HG03432 (cell line): Measurements from ENCODE around the gene VAMP2.
"Not testable (repeated sequence)": the region's sequence is repeated elsewhere in the genome, so short reads cannot be mapped to it uniquely, and the experiment has no call there.

ENCODE experiments used
- ATAC-seq: cut with Tn5 transposase; IDR thresholded peaks from one replicate; pipeline ENCODE4 v1.9.1; 2021; ENCODE audit warnings: mild to moderate bottlenecking, moderate library complexity; ENCODE audit not compliant: unreplicated experiment

The VAMP2 gene

DNA sequence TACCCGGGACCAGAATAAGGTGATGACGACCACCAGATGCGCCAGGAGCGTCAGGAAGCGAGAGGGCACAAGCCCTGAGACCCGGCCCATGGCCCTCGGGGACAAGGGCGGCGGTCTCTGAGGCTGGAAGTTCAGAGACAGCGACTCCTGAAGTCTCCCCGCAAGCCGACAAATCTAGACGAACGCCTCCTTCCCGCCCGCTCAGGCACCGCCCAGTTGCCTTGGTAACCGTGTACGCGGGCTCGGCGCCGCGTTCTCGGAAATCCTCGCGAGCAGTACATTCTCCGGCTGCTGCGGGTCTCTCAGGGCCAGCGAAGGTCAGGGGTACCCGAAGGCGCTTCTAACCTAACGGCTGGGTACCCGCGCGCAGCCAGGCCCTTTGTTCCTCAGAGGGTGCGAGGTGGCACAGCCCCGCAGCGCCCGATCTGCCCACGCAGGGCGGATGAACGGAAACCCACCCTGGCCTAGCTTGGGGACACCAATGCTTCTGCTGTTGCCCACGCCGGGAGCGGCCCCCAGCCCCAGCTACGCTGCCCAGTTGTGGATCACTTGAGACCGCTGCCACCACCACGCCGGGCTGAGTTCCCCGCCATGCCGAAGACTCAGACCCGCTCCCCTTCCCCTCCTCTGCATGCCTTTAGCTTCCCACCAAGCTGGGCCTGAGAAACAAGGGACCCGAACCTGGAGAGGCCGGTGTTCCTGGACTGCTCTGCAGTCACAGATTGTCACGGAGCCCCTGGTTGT lies 13.6 kb upstream of the VAMP2 start, which contains the start of gene TMEM107:
TMEM107 (minus strand) TSS at position 184 of the 744 bp plus-strand sequence; CDS start at position 90, 94 bp downstream.
- ATAC-seq, result peak; percentile 41

DNA sequence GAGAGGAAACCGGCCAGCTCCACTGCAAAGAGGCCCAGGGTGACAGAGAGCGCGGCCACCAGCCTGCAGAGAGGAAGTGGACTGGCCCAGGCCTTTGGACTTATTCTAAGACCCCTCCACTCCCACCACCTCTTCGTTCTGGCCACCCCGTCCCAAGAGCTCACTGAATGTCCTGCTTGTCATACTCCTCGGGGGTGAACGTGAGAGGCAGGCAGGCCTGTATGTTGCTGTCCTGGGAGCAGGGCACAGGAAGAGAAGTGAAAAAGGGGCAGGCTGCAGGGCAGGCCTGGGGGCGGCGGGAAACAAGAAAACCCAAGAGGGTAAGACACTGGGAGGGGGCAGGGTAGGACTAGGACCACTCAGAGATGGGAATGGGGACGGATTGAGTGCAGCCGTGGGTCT lies 13.0 kb upstream of the VAMP2 start:
- peak; percentile 7 for ATAC-seq

DNA sequence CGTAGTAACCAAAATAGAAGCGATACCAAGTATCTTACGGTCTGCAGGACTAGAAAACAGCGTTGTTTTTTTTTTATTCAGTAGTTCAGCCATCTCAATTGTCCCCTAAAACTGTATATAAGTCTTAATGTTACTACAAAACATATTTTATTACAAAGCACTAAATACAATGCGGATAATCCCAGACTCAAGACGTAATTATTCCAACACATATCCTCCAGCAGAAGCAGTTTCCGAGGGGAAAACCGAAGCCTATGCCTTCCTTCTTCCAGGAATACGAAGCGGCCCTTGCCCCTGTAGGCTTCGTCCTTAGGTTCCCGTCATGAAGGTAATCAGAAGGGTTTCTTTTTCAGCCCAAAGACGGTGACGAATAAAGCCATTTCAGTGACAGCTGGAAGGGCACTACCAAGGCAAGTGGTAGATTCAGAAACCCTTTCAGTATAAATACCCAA lies 11.1 kb upstream of the VAMP2 start:
- ATAC-seq, result no peak

DNA sequence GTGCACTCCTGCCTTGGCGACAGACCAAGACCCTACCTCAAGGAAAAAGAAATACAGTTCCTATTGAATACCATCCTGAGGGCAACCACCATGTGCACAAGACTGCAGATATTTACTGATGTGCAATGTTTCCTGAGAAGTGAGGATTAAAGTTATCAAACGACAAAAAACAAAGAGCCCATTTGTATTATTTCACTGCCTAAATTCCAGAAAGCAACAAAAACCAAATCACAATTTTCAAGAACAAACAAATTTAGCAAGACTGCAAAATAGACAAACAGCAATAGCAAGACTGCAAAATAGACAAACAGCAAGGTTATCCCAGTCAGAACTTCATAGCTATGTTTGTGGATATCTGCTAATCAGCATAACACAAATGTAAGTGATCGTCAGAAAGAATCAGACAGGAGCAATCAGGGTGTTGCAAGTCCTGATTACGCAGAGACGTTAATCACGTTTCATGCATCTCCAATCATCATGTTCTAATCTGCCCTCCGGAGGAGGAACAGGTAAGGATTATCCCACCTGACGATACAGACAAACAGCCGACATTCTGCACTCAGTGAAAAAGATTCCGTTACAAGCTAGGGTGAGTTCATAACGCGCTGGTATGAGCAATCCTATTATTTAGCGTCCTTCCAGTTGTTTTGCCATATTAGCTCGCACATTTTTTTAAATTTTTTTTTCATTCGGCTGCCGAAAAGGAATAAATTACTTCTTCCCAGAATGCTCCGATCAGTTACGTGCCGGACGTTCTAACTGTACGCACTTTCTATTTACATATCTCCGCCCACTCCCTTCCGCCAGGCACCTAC lies 10.5 kb upstream of the VAMP2 start:
- peak; percentile 69 for ATAC-seq

DNA sequence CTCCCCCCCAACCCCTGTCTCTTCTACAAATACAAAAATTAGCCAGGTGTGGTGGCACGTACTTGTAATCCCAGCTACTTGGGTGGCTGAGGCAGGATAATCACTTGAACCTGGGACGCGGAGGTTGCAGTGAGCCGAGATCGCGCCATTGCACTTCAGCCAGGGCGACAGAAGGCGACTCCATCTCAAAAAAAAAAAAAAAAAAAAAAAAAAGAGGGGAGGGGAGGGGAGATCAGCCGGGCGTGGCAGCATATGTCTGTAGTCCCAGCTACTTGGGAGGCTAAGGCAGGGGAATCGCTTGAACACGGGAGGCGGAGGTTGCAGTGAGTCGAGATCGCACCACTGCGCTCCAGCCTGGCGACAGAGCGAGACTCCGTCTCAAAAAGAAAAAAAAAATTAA lies 7.4 kb upstream of the VAMP2 start:
- ATAC-seq, result not testable (repeated sequence)

DNA sequence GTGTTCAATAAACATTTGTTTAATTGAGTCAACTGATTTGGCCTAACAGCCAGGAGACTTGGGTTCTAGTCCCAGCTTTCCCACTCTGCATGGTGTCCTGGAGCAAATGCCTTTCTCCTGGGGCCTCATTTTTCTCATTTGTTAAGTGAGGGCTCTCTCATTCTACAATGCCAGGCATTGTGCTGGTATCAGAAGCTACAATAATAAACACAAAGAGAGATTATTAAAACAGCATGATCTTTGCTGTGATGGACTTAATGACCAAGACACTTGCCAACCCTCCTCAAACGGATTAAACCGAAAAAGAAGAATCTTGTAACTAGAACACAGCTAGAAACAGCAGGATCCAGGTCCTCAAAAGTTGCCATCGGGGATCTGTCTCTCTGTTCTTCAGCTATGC lies 4.8 kb upstream of the VAMP2 start:
- ATAC-seq, result no peak

DNA sequence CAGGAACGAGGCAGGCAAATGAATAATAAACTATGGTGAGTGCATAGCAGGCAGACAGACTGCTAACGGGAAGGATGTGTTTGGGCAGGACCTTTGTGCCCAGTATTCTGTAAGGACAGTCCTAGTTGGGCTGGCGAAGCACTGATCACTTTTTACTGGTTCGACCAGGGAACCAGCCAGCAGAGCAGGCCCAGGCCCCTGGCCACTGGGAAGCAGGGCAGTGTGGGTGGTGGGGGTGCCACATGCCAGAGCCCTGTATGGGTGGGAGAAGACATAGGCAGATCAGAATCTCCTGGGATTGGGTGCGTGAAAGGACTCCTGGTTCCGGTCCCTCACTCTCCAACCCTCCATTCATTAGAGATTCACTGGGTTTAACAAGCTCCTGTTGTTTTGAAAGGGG lies 4.0 kb upstream of the VAMP2 start:
- ATAC-seq, result no peak

DNA sequence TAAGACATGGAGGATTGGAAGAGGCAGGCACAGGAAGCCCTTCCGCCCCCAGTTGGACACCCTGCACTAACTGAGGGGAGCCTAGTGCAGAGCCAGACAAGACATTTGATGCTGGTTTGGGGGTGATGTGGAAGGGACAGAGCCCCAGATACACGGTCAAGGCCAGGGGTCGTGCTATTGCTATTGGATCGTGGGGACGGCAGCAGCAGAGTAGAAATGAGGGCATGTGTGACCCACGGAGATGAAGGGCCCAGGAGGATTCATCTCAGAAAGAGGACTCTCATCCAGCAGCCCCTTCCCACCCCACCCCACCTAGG lies 2.0 kb upstream of the VAMP2 start:
- no peak for ATAC-seq

DNA sequence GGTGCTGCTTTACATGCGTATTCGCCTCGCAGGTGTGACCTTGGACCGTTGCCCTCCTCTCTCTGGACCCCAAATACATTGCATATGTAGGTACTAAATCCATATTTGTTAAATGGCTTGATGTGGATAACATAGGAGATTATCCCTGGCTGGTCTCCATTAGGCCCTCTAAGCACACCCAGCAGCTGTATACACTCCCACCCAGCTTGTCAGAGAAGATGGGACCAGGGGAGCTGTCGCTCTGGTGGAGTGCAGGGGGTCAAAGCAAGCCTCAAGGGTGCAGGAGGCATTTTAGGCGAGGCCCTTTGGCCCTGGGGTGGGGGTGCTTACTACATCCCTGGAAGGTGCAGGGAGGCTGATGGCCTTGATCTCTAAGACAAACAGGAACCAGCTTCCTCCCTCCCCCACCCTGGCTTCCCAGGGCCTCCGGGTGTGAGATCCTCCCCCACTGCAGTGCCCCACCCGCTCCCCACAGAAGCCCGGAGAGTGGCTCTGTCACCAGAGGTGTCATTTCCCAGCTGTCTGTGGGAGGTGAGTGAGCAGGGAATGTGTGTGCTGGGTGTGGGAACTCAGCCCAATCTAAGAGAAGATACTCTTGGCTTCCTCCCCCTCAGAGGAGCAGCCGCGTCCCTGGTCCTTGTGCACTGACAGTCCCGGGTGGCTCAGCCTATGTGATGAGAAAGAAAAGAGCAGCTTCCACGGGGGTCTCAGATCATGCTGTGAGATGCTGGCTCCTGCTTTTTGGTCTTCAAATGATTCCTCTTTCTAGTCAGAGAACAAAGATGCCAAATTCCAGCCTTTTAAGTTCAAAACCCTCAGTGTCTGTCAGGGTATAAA lies 1.4 kb upstream of the VAMP2 start:
- ATAC-seq, result no peak

DNA sequence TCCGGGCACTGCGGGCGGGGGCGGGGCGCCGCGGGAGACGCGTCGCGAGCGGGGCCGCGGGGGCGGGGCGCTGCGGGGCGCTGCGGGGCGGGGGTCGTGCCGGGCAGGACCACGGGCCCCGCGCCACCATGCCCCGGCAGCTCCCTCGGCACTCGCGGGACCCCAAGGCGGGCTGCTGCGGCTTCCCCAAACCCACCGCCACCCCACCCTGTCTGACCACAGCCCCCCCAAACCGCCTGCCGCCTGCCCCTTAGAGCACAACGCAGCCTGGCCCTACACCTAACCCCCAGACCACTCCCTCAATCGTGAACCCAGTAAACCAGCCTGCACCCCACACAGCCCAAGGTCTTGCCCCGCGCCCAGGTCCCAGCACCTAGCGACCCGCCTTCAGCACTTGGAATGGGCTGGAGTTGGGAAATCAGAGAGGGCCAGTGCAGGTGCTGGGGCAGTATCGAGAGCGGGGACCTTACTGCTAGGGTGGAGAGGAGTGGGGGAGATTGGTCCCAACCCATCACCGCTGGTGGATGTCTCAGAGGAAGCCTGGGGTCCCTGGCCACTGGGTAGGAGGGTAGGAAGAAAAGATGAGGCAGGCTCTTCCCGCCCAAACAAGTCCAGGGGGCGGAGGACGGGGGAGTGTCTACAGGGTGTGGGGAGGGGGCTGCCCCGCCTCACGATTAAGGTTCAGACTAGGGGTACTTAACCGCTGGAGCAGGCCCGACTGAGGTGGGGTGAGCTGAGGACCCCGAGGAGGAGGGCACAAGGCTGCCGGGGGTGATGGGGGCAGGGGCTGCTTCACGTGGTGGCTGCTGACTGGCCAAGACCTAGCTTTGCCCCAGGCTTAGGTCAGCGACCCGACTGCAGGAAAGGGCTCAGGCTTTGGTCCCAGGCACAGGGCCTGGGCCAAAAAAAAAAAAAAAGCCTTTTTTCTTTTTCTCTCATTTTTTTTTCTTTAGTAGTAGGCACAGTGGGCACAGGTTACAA lies 539 bp upstream of the VAMP2 start:
- ATAC-seq, result no peak

DNA sequence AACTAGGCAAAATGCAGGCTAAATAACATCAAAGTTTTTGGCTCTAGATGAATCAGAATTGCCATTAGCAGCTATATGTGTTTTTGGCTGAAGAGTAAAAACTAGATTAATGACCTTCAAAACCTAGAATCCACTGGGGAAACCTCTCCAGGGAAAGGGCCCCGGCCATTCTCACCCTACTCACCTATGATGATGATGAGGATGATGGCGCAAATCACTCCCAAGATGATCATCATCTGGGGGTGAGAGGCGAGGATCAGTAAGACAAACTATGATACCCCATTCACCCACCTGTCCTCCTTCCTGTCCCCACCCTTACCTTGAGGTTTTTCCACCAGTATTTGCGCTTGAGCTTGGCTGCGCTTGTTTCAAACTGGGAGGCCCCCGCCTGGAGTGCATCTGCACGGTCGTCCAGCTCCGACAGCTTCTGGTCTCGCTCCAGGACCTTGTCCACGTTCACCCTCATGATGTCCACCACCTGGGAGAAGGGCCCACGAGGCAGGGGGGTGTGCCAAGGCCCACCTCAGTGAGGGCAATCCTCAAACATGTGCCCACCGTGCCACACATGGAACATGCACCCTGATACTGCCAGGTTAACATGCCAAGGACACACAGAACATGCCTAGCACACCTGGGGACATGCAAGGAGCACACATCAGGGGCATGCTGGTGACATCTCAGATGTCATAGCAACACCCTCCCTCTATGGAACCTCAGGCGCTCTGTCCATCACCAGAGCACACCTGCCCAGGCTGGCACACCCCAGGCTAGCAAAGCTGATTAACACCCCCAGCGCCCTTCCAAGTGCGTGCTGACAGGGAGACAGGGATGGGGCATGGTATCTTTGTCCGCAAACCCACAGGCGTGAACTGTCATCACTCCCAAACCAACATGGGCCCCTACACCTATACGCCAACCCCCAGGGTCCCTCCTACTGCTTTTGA lies 1.2 kb downstream of the VAMP2 start:
- no peak for ATAC-seq

DNA sequence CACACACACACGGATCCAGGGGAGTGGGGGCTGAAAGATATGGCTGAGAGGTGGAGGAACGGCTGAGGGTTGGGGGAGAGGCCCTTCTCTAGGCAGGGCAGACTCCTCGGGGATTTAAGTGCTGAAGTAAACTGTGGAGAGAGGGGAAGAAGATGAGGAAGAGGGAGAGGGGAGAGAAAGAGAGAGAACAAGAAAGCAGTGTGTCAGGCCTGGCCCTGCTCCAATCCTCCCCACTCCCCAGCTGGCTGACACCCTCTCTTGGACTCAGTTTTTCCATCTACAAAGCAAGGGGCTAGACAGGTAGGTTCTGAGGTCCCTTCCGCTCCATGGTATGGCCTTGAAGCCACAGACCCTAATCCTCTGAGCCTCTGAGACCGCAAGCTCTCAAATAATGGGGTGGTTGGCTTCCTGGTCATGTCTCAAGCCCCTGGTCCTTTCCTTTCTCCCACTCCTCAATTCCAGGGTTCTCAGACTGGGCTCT lies 2.0 kb downstream of the VAMP2 start:
- no peak for ATAC-seq

DNA sequence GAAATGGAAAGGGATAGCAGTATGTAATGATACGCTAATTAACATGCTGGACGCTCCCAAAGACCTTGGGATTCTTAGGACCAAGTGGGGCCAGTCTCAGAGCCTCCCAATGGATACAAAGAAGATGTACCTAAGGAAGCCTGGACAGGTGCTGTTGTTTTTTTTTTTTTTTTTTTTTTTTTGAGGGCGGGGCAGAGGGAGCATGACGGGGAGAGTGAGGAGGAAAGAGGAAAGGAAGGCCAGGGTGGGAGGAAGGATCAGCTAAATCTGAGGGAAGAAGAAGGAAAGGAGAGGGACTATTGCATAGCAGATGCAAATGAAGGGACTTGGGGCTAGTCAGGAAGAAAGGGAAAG lies 2.5 kb downstream of the VAMP2 start:
- no peak for ATAC-seq

DNA sequence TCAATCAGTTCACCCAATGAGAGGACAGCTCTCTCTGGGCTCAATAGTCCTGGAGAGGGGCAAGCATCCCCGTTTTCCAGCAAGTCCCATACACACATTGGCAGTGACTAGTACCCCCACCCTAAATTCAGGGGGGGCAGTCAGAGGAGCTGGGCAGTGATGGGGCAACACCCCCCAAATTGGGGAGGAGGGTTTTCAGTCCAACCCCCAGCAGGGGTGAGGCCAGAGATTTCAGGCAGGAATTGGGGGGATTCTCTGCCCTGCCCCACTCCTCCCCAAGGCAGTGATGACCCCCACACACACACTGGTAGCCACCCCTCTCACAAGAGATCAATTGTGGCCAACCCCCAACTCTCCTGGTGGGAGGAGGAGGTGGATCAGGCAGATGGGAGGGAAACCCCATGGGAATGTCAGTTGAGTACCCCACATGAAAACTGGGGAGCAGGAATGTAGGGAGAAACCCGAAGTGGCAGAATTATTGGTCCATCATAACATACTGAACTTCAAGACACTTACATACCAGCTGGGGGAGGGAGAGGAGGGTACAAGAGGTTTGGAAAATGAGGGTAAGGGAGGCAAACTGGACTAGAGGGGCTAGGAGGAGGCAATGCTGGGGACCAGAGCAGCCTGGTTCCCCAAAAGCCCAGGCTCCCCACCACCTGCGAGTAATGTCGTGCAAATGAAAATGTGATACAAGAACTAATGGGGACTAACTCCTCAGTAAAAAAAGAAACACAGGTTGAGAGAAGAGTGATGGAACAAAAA lies 3.1 kb downstream of the VAMP2 start:
- no peak for ATAC-seq

DNA sequence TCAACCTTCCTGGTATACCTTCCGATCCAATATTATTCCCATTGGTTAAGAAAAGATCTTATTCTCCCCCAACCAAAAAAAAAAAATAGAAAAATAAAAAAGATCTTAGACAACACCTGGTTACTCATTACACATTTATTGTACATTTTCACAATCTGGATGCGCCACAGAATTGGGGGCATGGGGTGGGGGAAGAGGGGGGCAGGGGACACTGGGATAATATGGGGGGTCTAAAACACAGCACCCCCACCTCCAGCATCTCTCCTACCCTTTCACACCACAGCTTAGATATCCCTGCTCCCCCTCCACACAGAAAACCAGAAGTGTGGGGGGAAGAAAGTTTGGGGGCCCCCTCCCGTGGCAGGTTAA lies 3.7 kb downstream of the VAMP2 start:
- ATAC-seq, result no peak

DNA sequence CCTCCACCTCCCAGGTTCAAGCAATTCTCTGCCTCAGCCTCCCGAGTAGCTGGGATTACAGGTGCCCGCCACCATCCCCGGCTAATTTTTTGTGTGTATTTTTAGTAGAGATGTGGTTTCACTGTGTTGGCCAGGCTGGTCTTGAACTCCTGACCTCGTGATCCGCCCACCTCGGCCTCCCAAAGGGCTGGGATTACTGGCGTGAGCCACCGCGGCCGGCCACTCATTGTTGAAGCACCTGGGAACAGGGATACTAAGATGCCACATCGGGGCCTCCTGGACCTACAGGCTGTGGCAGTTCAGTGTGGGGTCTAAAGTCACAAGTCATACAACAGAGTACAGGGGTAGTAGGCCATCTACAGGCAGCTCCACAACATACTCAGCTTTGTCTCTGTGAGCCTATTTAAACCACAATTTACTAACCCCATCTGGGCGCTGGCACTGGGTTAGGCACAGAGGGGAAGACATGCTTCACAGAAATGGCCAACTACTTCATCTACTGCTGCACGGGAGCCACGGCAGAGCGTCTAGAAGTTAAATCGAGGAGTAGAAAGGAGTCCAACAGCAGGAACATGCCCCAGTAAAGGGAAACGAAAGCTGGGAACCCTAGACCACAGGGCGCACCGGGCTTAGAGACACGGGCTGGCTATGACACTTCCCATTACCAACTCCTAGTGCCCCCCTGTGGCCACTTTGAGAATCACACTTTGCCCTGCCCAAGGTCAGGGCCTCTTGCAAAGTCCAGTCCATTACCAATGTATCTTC lies 4.3 kb downstream of the VAMP2 start:
- no peak for ATAC-seq

DNA sequence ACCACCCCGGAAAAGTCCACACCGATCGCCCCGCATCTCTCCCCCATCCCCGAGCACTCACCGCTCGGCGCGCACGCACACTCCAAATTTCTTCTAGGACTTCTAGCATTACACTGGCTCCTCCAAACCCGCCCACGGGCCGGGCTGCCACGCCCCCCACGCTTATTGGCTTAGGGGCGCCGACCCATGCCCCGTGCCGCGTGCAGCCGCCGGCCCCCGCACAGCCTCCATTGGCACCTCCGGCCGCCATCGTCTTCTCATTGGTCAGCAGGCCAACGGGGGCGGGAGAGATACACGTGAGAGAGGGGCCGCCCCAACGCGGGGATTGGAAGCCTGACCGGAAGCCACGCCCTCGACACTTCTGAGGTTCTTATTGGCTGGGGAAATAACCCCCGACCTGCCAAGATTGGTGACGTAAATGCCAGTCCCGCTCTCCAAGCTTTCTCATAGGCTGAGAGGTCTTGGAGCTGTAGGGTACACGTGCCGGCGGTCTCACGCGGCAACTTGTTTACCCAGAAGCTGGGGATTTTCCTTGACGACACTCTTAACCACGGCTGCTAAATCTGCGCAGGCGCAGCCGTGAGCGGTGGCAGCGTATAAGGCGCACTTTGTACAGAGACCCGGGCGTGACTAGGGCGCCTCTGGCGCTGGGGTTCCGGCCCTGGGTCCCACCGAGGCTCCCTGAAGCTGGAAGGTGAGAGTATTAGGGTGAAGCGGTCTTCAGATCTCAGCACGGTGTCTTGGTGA lies 6.3 kb downstream of the VAMP2 start:
- ATAC-seq, result peak; percentile 77
